ENCODE measurements around the gene PRKAG2. TPM values are rescaled to one million over a fixed set of nuclear protein-coding genes. Genes with fewer than 3 reads are reported as not detected.

PRKAG2 gene
- total RNA-seq, 1 donor from 2014 or later, result 130 TPM

GRCh38 chr7:151686826-151687225 is 190.1 kb downstream of the PRKAG2 start:
- no peaks in the 10 kb centered on the region for H3K27me3 ChIP-seq (ENCODE audit: low read depth)
- peaks cover 70% of the 10 kb centered on the region for H3K4me1 ChIP-seq
- no peak for TF ChIP-seq CTCF (IDR thresholded peaks at IDR 0.05; ENCODE audit: borderline replicate concordance)
- peak overlapping the region; percentile 73 for H3K27ac ChIP-seq (replicated peaks)
- H3K4me3 ChIP-seq, result no peak overlapping the region
- intact Hi-C loops (cut with micrococcal nuclease), result no loop called here
- H3K9me3 ChIP-seq (replicated peaks), result no peaks in the 10 kb centered on the region
- DNase-seq, result no peak
- H3K36me3 ChIP-seq, result no peaks in the 10 kb centered on the region

GRCh38 chr7:151686016-151686766 is 190.7 kb downstream of the PRKAG2 start:
- H3K9me3 ChIP-seq (replicated peaks), result no peaks in the 10 kb centered on the region
- intact Hi-C loops (cut with micrococcal nuclease), result no loop called here
- H3K27me3 ChIP-seq (ENCODE audit: low read depth), result no peaks in the 10 kb centered on the region
- DNase-seq, result no peak
- no peak overlapping the region for H3K4me3 ChIP-seq
- TF ChIP-seq CTCF (IDR thresholded peaks at IDR 0.05; ENCODE audit: borderline replicate concordance), result no peak
- peak overlapping the region; percentile 73 for H3K27ac ChIP-seq (replicated peaks)
- H3K36me3 ChIP-seq, result no peaks in the 10 kb centered on the region
- H3K4me1 ChIP-seq, result peaks cover 65% of the 10 kb centered on the region

- Histone ChIP-seq H3K27ac (replicated peaks) (no peak overlapping the region), H3K36me3 (no peaks in the 10 kb centered on the region), H3K27me3 (ENCODE audit: low read depth) (no peaks in the 10 kb centered on the region), H3K4me3 (no peak overlapping the region), H3K9me3 (replicated peaks) (no peaks in the 10 kb centered on the region), H3K4me1 (peaks cover 61% of the 10 kb centered on the region)
- no peak for DNase-seq
- no peak for TF ChIP-seq CTCF (IDR thresholded peaks at IDR 0.05; ENCODE audit: borderline replicate concordance)
- intact Hi-C loops (cut with micrococcal nuclease), result no loop called here
Measured at GRCh38 chr7:151684408-151685175, 192.3 kb downstream of the PRKAG2 start.

- Histone ChIP-seq H3K9me3 (replicated peaks) (no peaks in the 10 kb centered on the region), H3K4me3 (no peak overlapping the region), H3K27me3 (ENCODE audit: low read depth) (no peaks in the 10 kb centered on the region), H3K27ac (replicated peaks) (peak overlapping the region; percentile 36), H3K4me1 (peaks cover 61% of the 10 kb centered on the region), H3K36me3 (no peaks in the 10 kb centered on the region)
- no peak for TF ChIP-seq CTCF (IDR thresholded peaks at IDR 0.05; ENCODE audit: borderline replicate concordance)
- intact Hi-C loops (cut with micrococcal nuclease), result no loop called here
- no peak for DNase-seq
Measured at GRCh38 chr7:151683615-151684407, 193.1 kb downstream of the PRKAG2 start.

GRCh38 chr7:151682831-151683614 is 193.9 kb downstream of the PRKAG2 start:
- Histone ChIP-seq H3K9me3 (replicated peaks) (no peaks in the 10 kb centered on the region), H3K36me3 (no peaks in the 10 kb centered on the region), H3K27ac (replicated peaks) (peak overlapping the region; percentile 36), H3K4me3 (no peak overlapping the region), H3K27me3 (ENCODE audit: low read depth) (no peaks in the 10 kb centered on the region), H3K4me1 (peaks cover 61% of the 10 kb centered on the region)
- DNase-seq, result no peak
- intact Hi-C loops (cut with micrococcal nuclease), result no loop called here
- no peak for TF ChIP-seq CTCF (IDR thresholded peaks at IDR 0.05; ENCODE audit: borderline replicate concordance)
